Neural progenitor cell (in vitro differentiated cells): ENCODE data around the gene SHLD1. TPM values are rescaled to one million over a fixed set of nuclear protein-coding genes. Genes with fewer than 3 reads are reported as not detected.

Experiments
- DNase-seq: peaks from one replicate; pipeline ENCODE4 v3.0.0-alpha.2; 2016; ENCODE audit warnings: low spot score
- H2AFZ ChIP-seq: fragments of 200-600 bp; sonication (generic); replicated peaks from 2 replicates; pipeline ENCODE4 v1.6.1; 2016; ENCODE audit warnings: antibody characterized with exemption
- H3F3A ChIP-seq: fragments of 200-600 bp; sonication (generic); 2 replicates; pipeline ENCODE4 v1.6.1; 2016; ENCODE audit warnings: antibody characterized with exemption, low read depth
- H3K27ac ChIP-seq: fragments of 200-600 bp; sonication (generic); 2 replicates; pipeline ENCODE4 v1.5.1; 2016; ENCODE audit warnings: mild to moderate bottlenecking
- H3K27me3 ChIP-seq: fragments of 200-600 bp; sonication (generic); 2 replicates; pipeline ENCODE4 v1.6.1; 2016; ENCODE audit warnings: mild to moderate bottlenecking, moderate library complexity
- H3K36me3 ChIP-seq: fragments of 200-600 bp; sonication (generic); 2 replicates; pipeline ENCODE4 v1.5.1; 2016
- H3K4me1 ChIP-seq: fragments of 200-600 bp; sonication (generic); 2 replicates; pipeline ENCODE4 v1.6.1; 2016; ENCODE audit warnings: mixed run types
- H3K4me2 ChIP-seq: fragments of 200-600 bp; sonication (generic); 2 replicates; pipeline ENCODE4 v1.6.1; 2016
- H3K4me3 ChIP-seq: fragments of 200-600 bp; sonication (generic); 2 replicates; pipeline ENCODE4 v1.5.1; 2016
- H3K79me2 ChIP-seq: fragments of 200-600 bp; sonication (generic); 2 replicates; pipeline ENCODE4 v1.6.1; 2016; ENCODE audit warnings: low read depth
- H3K9ac ChIP-seq: fragments of 200-600 bp; sonication (generic); 2 replicates; pipeline ENCODE4 v1.6.1; 2016
- H3K9me3 ChIP-seq: fragments of 200-600 bp; sonication (generic); 2 replicates; pipeline ENCODE4 v1.5.1; 2016; ENCODE audit warnings: low read depth
- H4K20me1 ChIP-seq: fragments of 200-600 bp; sonication (generic); 2 replicates; pipeline ENCODE4 v1.6.1; 2016; ENCODE audit warnings: low read depth
- H3K27ac Mint-ChIP-seq: 3 replicates; pipeline ENCODE4 v1.8.0; 2021; ENCODE audit warnings: mixed read lengths
- H3K27me3 Mint-ChIP-seq: 2 replicates; pipeline ENCODE4 v1.8.0; 2022; ENCODE audit warnings: low read depth, mild to moderate bottlenecking, inconsistent platforms, moderate library complexity, mixed read lengths; ENCODE audit not compliant: insufficient read depth
- H3K36me3 Mint-ChIP-seq: 3 replicates; pipeline ENCODE4 v1.8.0; 2021; ENCODE audit warnings: mixed read lengths
- H3K4me1 Mint-ChIP-seq: 3 replicates; pipeline ENCODE4 v1.8.0; 2021; ENCODE audit warnings: mixed read lengths
- H3K4me3 Mint-ChIP-seq: 3 replicates; pipeline ENCODE4 v1.8.0; 2021; ENCODE audit warnings: mild to moderate bottlenecking, moderate library complexity, mixed read lengths
- H3K9me3 Mint-ChIP-seq: 3 replicates; pipeline ENCODE4 v1.8.0; 2020; ENCODE audit warnings: mixed read lengths
- CTCF ChIP-seq: fragments of 200-600 bp; sonication (generic); IDR thresholded peaks from 2 replicates; pipeline ENCODE4 v1.5.1; 2017; ENCODE audit warnings: antibody characterized with exemption, mild to moderate bottlenecking
- EZH2 ChIP-seq: fragments of 200-600 bp; sonication (generic); IDR thresholded peaks from 2 replicates; pipeline ENCODE4 v1.6.1; 2017; ENCODE audit warnings: antibody characterized with exemption, mild to moderate bottlenecking, moderate library complexity
- EZH2phosphoT487 ChIP-seq: fragments of 200-600 bp; sonication (generic); IDR thresholded peaks from 2 replicates; pipeline ENCODE4 v1.6.1; 2017; ENCODE audit warnings: antibody characterized with exemption
- total RNA-seq: library from RNA; depleted of rRNA; stranded (reverse); fragments of >200 nt; gene quantifications from 2 replicates; pipeline ENCODE4 v1.2.3, GENCODE V29; 2015; ENCODE audit warnings: low replicate concordance

The SHLD1 gene
- total RNA-seq, 1 donor from 2014 or later = 9.0 TPM

GRCh38 chr20:5822569-5822968, 72.4 kb downstream of the SHLD1 start:
- no peaks in the 10 kb centered on the region for H3K9me3 ChIP-seq
- Mint-ChIP-seq H3K27me3 (peaks cover 15% of the 10 kb centered on the region), H3K27ac (no peak overlapping the region), H3K9me3 (no peaks in the 10 kb centered on the region), H3K36me3 (no peaks in the 10 kb centered on the region), H3K4me1 (peaks cover 33% of the 10 kb centered on the region), H3K4me3 (no peak overlapping the region)
- H3K79me2 ChIP-seq = no peaks in the 10 kb centered on the region
- H3K36me3 ChIP-seq = no peaks in the 10 kb centered on the region
- TF ChIP-seq EZH2phosphoT487 (no peak), EZH2 (no peak), CTCF (no peak)
- H3K9ac ChIP-seq = no peak overlapping the region
- no peak overlapping the region for H3K27ac ChIP-seq
- DNase-seq = no peak
- peaks cover 28% of the 10 kb centered on the region for H3K4me1 ChIP-seq
- H3K4me2 ChIP-seq = no peak overlapping the region
- H4K20me1 ChIP-seq = no peaks in the 10 kb centered on the region
- no peak overlapping the region for H2AFZ ChIP-seq
- no peak overlapping the region for H3K4me3 ChIP-seq
- no peaks in the 10 kb centered on the region for H3K27me3 ChIP-seq
- peaks cover 5% of the 10 kb centered on the region for H3F3A ChIP-seq

DNA sequence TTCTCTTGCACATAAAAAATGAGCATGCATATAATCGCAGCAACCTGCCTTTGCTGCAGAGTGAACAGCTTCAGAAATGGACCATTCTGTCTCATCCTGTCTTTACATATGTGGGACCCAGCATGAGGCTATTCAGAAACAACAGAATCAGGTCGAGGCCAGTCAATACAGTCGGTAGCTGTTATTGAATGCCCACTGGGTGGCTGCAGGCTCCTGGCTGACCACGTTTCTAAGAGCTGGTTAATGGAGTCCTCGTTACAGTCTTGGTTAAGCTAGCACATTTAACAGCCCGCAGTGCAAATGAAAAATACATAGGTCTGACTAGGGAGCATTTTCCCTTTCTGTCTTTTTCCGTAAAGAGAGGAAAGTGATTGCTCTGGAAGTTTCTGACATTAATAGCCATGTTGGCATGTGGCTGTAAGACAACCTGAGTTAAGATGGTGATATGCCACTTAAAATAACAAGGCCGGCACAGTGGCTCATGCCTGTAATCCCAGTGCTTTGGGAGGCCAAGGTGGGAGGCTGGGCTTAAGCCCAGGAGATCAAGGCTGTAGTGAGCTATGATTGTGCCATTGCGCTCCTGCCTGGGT, 75.0 kb downstream of the SHLD1 start:
- Mint-ChIP-seq H3K27me3 (peaks cover 7% of the 10 kb centered on the region), H3K9me3 (no peaks in the 10 kb centered on the region), H3K4me3 (no peak overlapping the region), H3K27ac (no peak overlapping the region), H3K36me3 (no peaks in the 10 kb centered on the region), H3K4me1 (peaks cover 28% of the 10 kb centered on the region)
- no peaks in the 10 kb centered on the region for H3K27me3 ChIP-seq
- H4K20me1 ChIP-seq = no peaks in the 10 kb centered on the region
- H3K27ac ChIP-seq = no peak overlapping the region
- H2AFZ ChIP-seq = no peak overlapping the region
- H3F3A ChIP-seq = peaks cover 5% of the 10 kb centered on the region
- H3K79me2 ChIP-seq = no peaks in the 10 kb centered on the region
- H3K4me2 ChIP-seq = peak overlapping the region; percentile 14
- H3K4me3 ChIP-seq = no peak overlapping the region
- DNase-seq = peak; percentile 60
- peaks cover 24% of the 10 kb centered on the region for H3K4me1 ChIP-seq
- TF ChIP-seq EZH2phosphoT487 (no peak), CTCF (peak; percentile 18), EZH2 (no peak)
- no peaks in the 10 kb centered on the region for H3K9me3 ChIP-seq
- no peak overlapping the region for H3K9ac ChIP-seq
- H3K36me3 ChIP-seq = no peaks in the 10 kb centered on the region

DNA sequence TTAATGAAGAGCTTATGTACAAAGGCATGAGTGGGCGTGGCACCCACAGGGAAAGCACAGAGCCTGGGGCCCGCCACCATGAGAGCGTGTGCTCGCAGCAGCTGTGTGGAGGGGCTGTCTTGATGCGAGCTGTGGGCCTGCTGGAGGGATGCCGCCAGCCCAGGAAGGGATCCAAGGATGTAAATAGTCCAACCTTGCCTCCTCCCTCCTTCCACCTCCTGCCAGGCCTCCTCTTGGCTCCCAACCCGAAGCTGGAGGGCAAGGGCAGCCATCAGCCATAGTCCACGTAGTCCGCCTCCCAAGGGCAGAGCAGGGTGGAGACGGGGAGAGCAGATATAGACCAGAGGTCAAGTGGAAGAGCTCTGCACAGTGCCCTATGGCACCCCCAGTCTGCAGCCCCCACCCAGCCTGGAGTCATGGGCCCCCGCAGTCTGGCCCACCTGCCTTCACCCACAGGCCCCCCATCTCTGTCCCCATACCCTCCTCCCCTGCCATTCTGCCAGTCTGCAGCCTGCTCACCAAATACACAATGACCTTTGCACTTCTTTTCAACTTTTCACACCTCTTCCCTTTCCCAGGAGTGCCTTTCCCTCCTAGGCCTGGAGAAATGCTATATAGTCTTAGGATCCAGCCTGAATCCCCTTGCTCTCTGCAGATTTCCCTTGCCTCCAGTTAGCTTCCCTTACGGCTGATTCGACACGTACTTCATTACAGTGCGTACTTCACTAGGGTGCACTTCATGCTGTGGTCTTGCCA, 77.1 kb downstream of the SHLD1 start:
- H3K4me3 Mint-ChIP-seq = no peak overlapping the region

More for the DNA sequence above, 77.1 kb downstream of the SHLD1 start:
- no peaks in the 10 kb centered on the region for H3K9me3 Mint-ChIP-seq
- H3K9me3 ChIP-seq = no peaks in the 10 kb centered on the region
- peaks cover 5% of the 10 kb centered on the region for H3F3A ChIP-seq
- H3K4me2 ChIP-seq = no peak overlapping the region
- H4K20me1 ChIP-seq = no peaks in the 10 kb centered on the region
- TF ChIP-seq CTCF (no peak), EZH2phosphoT487 (no peak), EZH2 (no peak)
- no peak overlapping the region for H3K9ac ChIP-seq
- H3K27ac Mint-ChIP-seq = no peak overlapping the region
- no peaks in the 10 kb centered on the region for H3K27me3 ChIP-seq
- peaks cover 7% of the 10 kb centered on the region for H3K27me3 Mint-ChIP-seq
- DNase-seq = no peak
- H3K36me3 ChIP-seq = no peaks in the 10 kb centered on the region
- H3K36me3 Mint-ChIP-seq = no peaks in the 10 kb centered on the region
- no peak overlapping the region for H3K27ac ChIP-seq
- H2AFZ ChIP-seq = no peak overlapping the region
- no peak overlapping the region for H3K4me3 ChIP-seq
- H3K4me1 Mint-ChIP-seq = peaks cover 21% of the 10 kb centered on the region
- no peaks in the 10 kb centered on the region for H3K79me2 ChIP-seq
- peaks cover 19% of the 10 kb centered on the region for H3K4me1 ChIP-seq
